H1 (cell line): ENCODE data around the gene CAMTA1.

Experiments
- CEBPB ChIP-seq: IDR thresholded peaks from 2 replicates; pipeline ENCODE4 v1.6.1; 2012; ENCODE audit warnings: low read depth, low read length
- CTCF ChIP-seq, 3 experiments: IDR thresholded peaks; 1 replicate in 2 of 3; 2 replicates in 1 of 3; pipeline versions ENCODE4 v1.5.1 to v1.6.1; 2011; ENCODE audit warnings: low read length in 3 of 3, mild to moderate bottlenecking in 3 of 3, inconsistent platforms in 2 of 3, low read depth in 1 of 3, moderate library complexity in 1 of 3; ENCODE audit not compliant: insufficient read depth in 1 of 3; ENCODE audit errors: control extremely low read depth in 1 of 3
- EZH2 ChIP-seq: fragments of 200-600 bp; sonication (generic); IDR thresholded peaks from 2 replicates; pipeline ENCODE4 v1.7.1; 2012; ENCODE audit warnings: low read depth, mild to moderate bottlenecking, moderate library complexity, low read length, inconsistent platforms; ENCODE audit not compliant: severe bottlenecking
- NANOG ChIP-seq: IDR thresholded peaks from 2 replicates; pipeline ENCODE4 v1.6.1; 2011; ENCODE audit warnings: low read length, low read depth, mild to moderate bottlenecking, inconsistent platforms; ENCODE audit not compliant: insufficient read depth, poor library complexity, severe bottlenecking
- NRF1 ChIP-seq: IDR thresholded peaks from 2 replicates; pipeline ENCODE4 v1.6.1; 2011; ENCODE audit warnings: mild to moderate bottlenecking, low read depth, low read length, improper control_type of control experiment
- POLR2A ChIP-seq, 2 experiments: IDR thresholded peaks; 1 replicate in 1 of 2; 2 replicates in 1 of 2; pipeline ENCODE4 v1.6.1; 2011; ENCODE audit warnings: low read depth in 2 of 2, low read length in 2 of 2, mild to moderate bottlenecking in 2 of 2; ENCODE audit errors: control extremely low read depth in 1 of 2
- RXRA ChIP-seq: IDR thresholded peaks from 2 replicates; pipeline ENCODE4 v1.6.1; 2011; ENCODE audit warnings: low read depth, mild to moderate bottlenecking, low read length, moderate library complexity; ENCODE audit not compliant: insufficient read depth
- TEAD4 ChIP-seq: IDR thresholded peaks from 2 replicates; pipeline ENCODE4 v1.6.1; 2012; ENCODE audit warnings: low read depth, low read length, inconsistent platforms, mixed read lengths
- ZNF274 ChIP-seq: IDR thresholded peaks from 2 replicates; pipeline ENCODE4 v1.7.0; 2012; ENCODE audit warnings: low read length, borderline replicate concordance; ENCODE audit errors: extremely low read depth

GRCh38 chr1:7151978-7152377, 366.7 kb downstream of the CAMTA1 start:
- no peak for TF ChIP-seq CEBPB
- no peak for TF ChIP-seq RXRA
- no peak for TF ChIP-seq POLR2A (IDR thresholded peaks at IDR 0.05; ENCODE audit: control extremely low read depth in 1 of 2, low read depth in 2 of 2, low read length in 2 of 2)
- no peak for TF ChIP-seq TEAD4
- no peak for TF ChIP-seq NRF1
- TF ChIP-seq CTCF (IDR thresholded peaks at IDR 0.05; ENCODE audit: control extremely low read depth in 1 of 3, insufficient read depth in 1 of 3, low read depth in 1 of 3, low read length in 3 of 3), result no peak
- no peak for TF ChIP-seq ZNF274
- no peak for TF ChIP-seq NANOG
- TF ChIP-seq EZH2, result no peak
